Stomach smooth muscle (tissue), 2 donors: Measurements from ENCODE around the gene AP5Z1.

ENCODE experiments used
- H3K27ac ChIP-seq: one replicate; pipeline ENCODE4 v1.7.0; 2013; ENCODE audit warnings: mild to moderate bottlenecking, low read length, inconsistent platforms
- H3K27me3 ChIP-seq, 2 donors: one replicate each; pipeline ENCODE4 v1.7.0; 2013; ENCODE audit warnings: low read length in 2 of 2; ENCODE audit not compliant: insufficient read depth in 2 of 2, control insufficient read depth in 1 of 2
- H3K36me3 ChIP-seq, 2 donors: one replicate each; pipeline ENCODE4 v1.7.0; 2013; ENCODE audit warnings: low read length in 2 of 2; ENCODE audit not compliant: control insufficient read depth in 2 of 2, insufficient read depth in 2 of 2
- H3K4me1 ChIP-seq: one replicate; pipeline ENCODE4 v1.7.0; 2013; ENCODE audit warnings: low read length; ENCODE audit not compliant: control insufficient read depth, insufficient read depth
- H3K4me3 ChIP-seq, 2 donors: one replicate each; pipeline ENCODE4 v1.7.0; 2013; ENCODE audit warnings: low read length in 2 of 2
- H3K9ac ChIP-seq, 2 donors: one replicate each; pipeline ENCODE4 v1.7.0; 2013; ENCODE audit warnings: low read length in 2 of 2, mild to moderate bottlenecking in 1 of 2
- H3K9me3 ChIP-seq, 2 donors: one replicate each; pipeline ENCODE4 v1.7.0; 2013; ENCODE audit warnings: low read length in 2 of 2; ENCODE audit not compliant: control insufficient read depth in 2 of 2
- donor health status: healthy.
- donor health status: Pancreatic carcinoma.

Gene AP5Z1

GRCh38 chr7:4836206-4836661, 60.8 kb downstream of the AP5Z1 start:
- Histone ChIP-seq H3K27me3 (no peaks in the 10 kb centered on the region), H3K9ac (no peak overlapping the region), H3K4me3 (no peak overlapping the region), H3K9me3 (no peaks in the 10 kb centered on the region), H3K4me1 (no peaks in the 10 kb centered on the region), H3K36me3 (no peaks in the 10 kb centered on the region), H3K27ac (no peak overlapping the region)

GRCh38 chr7:4837041-4837802, 61.8 kb downstream of the AP5Z1 start:
- H3K9ac ChIP-seq = no peak overlapping the region
- no peaks in the 10 kb centered on the region for H3K4me1 ChIP-seq
- H3K27me3 ChIP-seq = no peaks in the 10 kb centered on the region
- H3K36me3 ChIP-seq = no peaks in the 10 kb centered on the region
- no peak overlapping the region for H3K27ac ChIP-seq
- no peaks in the 10 kb centered on the region for H3K9me3 ChIP-seq
- H3K4me3 ChIP-seq = no peak overlapping the region

- Histone ChIP-seq H3K9ac (no peak overlapping the region), H3K4me1 (no peaks in the 10 kb centered on the region), H3K9me3 (no peaks in the 10 kb centered on the region), H3K36me3 (no peaks in the 10 kb centered on the region), H3K27ac (no peak overlapping the region), H3K4me3 (no peak overlapping the region), H3K27me3 (no peaks in the 10 kb centered on the region)
Observed at GRCh38 chr7:4837803-4838625, 62.6 kb downstream of the AP5Z1 start.

GRCh38 chr7:4838626-4839334, 63.4 kb downstream of the AP5Z1 start:
- no peaks in the 10 kb centered on the region for H3K9me3 ChIP-seq
- no peak overlapping the region for H3K9ac ChIP-seq
- no peak overlapping the region for H3K27ac ChIP-seq
- H3K36me3 ChIP-seq = no peaks in the 10 kb centered on the region
- H3K4me1 ChIP-seq = no peaks in the 10 kb centered on the region
- no peaks in the 10 kb centered on the region for H3K27me3 ChIP-seq
- H3K4me3 ChIP-seq = no peak overlapping the region

GRCh38 chr7:4840079-4840501, 64.7 kb downstream of the AP5Z1 start:
- Histone ChIP-seq H3K4me1 (no peaks in the 10 kb centered on the region), H3K36me3 (no peaks in the 10 kb centered on the region), H3K27me3 (no peaks in the 10 kb centered on the region), H3K4me3 (no peak overlapping the region), H3K9me3 (no peaks in the 10 kb centered on the region), H3K27ac (no peak overlapping the region), H3K9ac (no peak overlapping the region)
